ENCODE measurements around the gene GRAMD4.

GRCh38 chr22:46572911-46573780 is 47.0 kb upstream of the GRAMD4 start:
- no peak for TF ChIP-seq POLR2A (IDR thresholded peaks at IDR 0.05; ENCODE audit: low read depth, low read length)
- no peak for TF ChIP-seq POLR2AphosphoS5 (IDR thresholded peaks at IDR 0.05; ENCODE audit: low read depth, low read length)
- no peak for TF ChIP-seq SPI1 (IDR thresholded peaks at IDR 0.05; ENCODE audit: low read depth, low read length)

All from GM12891 (cell line).